Tibial nerve (tissue), 4 donors: ENCODE measurements around the gene SUN5. TPM values are rescaled to one million over a fixed set of nuclear protein-coding genes. Genes with fewer than 3 reads are reported as not detected.

ENCODE experiments used
- DNase-seq, 2 donors: peaks; one replicate each; pipeline ENCODE4 v3.0.0-alpha.2; 2019; ENCODE audit warnings: low spot score in 2 of 2
- H3K27ac ChIP-seq, 4 donors: fragments of 200-600 bp; sonication (generic) in 3 of 4; one replicate each; pipeline ENCODE4 v1.5.1; 2017 to 2019; ENCODE audit warnings: mild to moderate bottlenecking in 1 of 4
- H3K27me3 ChIP-seq, 2 donors: fragments of 200-600 bp; sonication (generic) in 1 of 2; one replicate each; pipeline versions ENCODE4 v1.5.1 to v1.6.0; 2017 to 2019
- H3K36me3 ChIP-seq, 3 donors: fragments of 200-600 bp; sonication (generic); one replicate each; pipeline ENCODE4 v1.5.1; 2018 to 2019
- H3K4me1 ChIP-seq, 4 donors: fragments of 200-600 bp; sonication (generic) in 3 of 4; one replicate each; pipeline ENCODE4 v1.5.1; 2017 to 2019
- H3K4me3 ChIP-seq, 4 donors: fragments of 200-600 bp; sonication (generic) in 3 of 4; one replicate each; pipeline ENCODE4 v1.5.1; 2017 to 2019; ENCODE audit warnings: mild to moderate bottlenecking in 1 of 4, moderate library complexity in 1 of 4
- H3K9me3 ChIP-seq, 4 donors: fragments of 200-600 bp; sonication (generic) in 3 of 4; one replicate each; pipeline ENCODE4 v1.5.1; 2017 to 2019
- CTCF ChIP-seq, 5 experiments: fragments of 200-600 bp in 3 of 5; fragments of 450-650 bp in 2 of 5; sonication (generic) in 3 of 5; IDR thresholded peaks; one replicate each; pipeline ENCODE4 v1.5.1; 2016 to 2019; ENCODE audit warnings: antibody characterized with exemption in 5 of 5, mild to moderate bottlenecking in 3 of 5, moderate library complexity in 2 of 5
- EP300 ChIP-seq, 2 donors: sonication (generic); formaldehyde crosslinking; IDR thresholded peaks; one replicate each; pipeline ENCODE4 v1.6.1; 2017; ENCODE audit warnings: antibody characterized with exemption in 2 of 2, mild to moderate bottlenecking in 1 of 2
- POLR2A ChIP-seq, 2 donors: fragments of 450-650 bp; IDR thresholded peaks; one replicate each; pipeline ENCODE4 v1.6.1; 2017; ENCODE audit warnings: antibody characterized with exemption in 2 of 2, mild to moderate bottlenecking in 2 of 2, moderate library complexity in 2 of 2
- WGBS, 2 donors: methylation state at CpG; one replicate each; pipeline ENCODE4 v1.1.5; 2018; 5-methylcytosine and 5-hydroxymethylcytosine counted together
- total RNA-seq, 4 donors: library from RNA; depleted of rRNA; stranded (reverse); fragments of >200 nt; gene quantifications; one replicate each; pipeline ENCODE4 v1.1.0, GENCODE V29; 2016

SUN5 gene
- total RNA-seq, 4 donors from 2014 or later: not detected

- H3K4me3 ChIP-seq: no peak overlapping the region
- TF ChIP-seq POLR2A (IDR thresholded peaks at IDR 0.05) (no peak), EP300 (IDR thresholded peaks at IDR 0.05) (no peak), CTCF (IDR thresholded peaks at IDR 0.05) (no peak)
- 91 to 95% methylated on average over 6 to 18 of the region's 18 CpGs for WGBS, 2 donors
- H3K36me3 ChIP-seq: no peaks in the 10 kb centered on the region
- no peaks in the 10 kb centered on the region for H3K27me3 ChIP-seq
- no peak for DNase-seq
- H3K27ac ChIP-seq: no peak overlapping the region
- H3K9me3 ChIP-seq: no peaks in the 10 kb centered on the region
- no peaks in the 10 kb centered on the region for H3K4me1 ChIP-seq
These were observed 16.3 kb upstream of the SUN5 start for GRCh38 chr20:33020278-33021161.

- H3K4me1 ChIP-seq: no peaks in the 10 kb centered on the region
- H3K36me3 ChIP-seq: no peaks in the 10 kb centered on the region
- DNase-seq: no peak
- H3K9me3 ChIP-seq: no peaks in the 10 kb centered on the region
- H3K27me3 ChIP-seq: no peaks in the 10 kb centered on the region
- TF ChIP-seq POLR2A (IDR thresholded peaks at IDR 0.05): no peak
- no peak for TF ChIP-seq EP300 (IDR thresholded peaks at IDR 0.05)
- TF ChIP-seq CTCF (IDR thresholded peaks at IDR 0.05): no peak
- H3K4me3 ChIP-seq: no peak overlapping the region
- no peak overlapping the region for H3K27ac ChIP-seq
- 88 to 92% methylated on average over 21 to 23 of the region's 23 CpGs for WGBS, 2 donors
These were observed 15.4 kb upstream of the SUN5 start for GRCh38 chr20:33019465-33020277.

GRCh38 chr20:33018169-33018931, 14.1 kb upstream of the SUN5 start:
- Histone ChIP-seq H3K36me3 (no peaks in the 10 kb centered on the region), H3K27ac (no peak overlapping the region), H3K4me1 (no peaks in the 10 kb centered on the region), H3K27me3 (peaks cover 0 to 8% of the 10 kb centered on the region in 2 donors), H3K4me3 (no peak overlapping the region), H3K9me3 (no peaks in the 10 kb centered on the region)
- no peak for TF ChIP-seq POLR2A (IDR thresholded peaks at IDR 0.05)
- TF ChIP-seq EP300 (IDR thresholded peaks at IDR 0.05): no peak
- no peak for TF ChIP-seq CTCF (IDR thresholded peaks at IDR 0.05)
- no peak for DNase-seq
- WGBS, 2 donors: 58 to 63% methylated on average over 12 to 14 of the region's 14 CpGs

- Histone ChIP-seq H3K27me3 (peaks cover 0 to 8% of the 10 kb centered on the region in 2 donors), H3K4me3 (no peak overlapping the region), H3K4me1 (no peaks in the 10 kb centered on the region), H3K27ac (no peak overlapping the region), H3K9me3 (no peaks in the 10 kb centered on the region), H3K36me3 (no peaks in the 10 kb centered on the region)
- no peak for TF ChIP-seq CTCF (IDR thresholded peaks at IDR 0.05)
- WGBS, 2 donors: 79 to 90% methylated on average over 7 of the region's 7 CpGs
- no peak for DNase-seq
These were observed 13.3 kb upstream of the SUN5 start for GRCh38 chr20:33017542-33017941.
